ENCODE data around the gene CDC123.
"Not testable (repeated sequence)": the region's sequence is repeated elsewhere in the genome, so short reads cannot be mapped to it uniquely, and the experiment has no call there.

CDC123 gene

GRCh38 chr10:12235796-12236195 lies 39.8 kb downstream of the CDC123 start:
- no peak for DNase-seq (ENCODE audit: low read depth)

DNA sequence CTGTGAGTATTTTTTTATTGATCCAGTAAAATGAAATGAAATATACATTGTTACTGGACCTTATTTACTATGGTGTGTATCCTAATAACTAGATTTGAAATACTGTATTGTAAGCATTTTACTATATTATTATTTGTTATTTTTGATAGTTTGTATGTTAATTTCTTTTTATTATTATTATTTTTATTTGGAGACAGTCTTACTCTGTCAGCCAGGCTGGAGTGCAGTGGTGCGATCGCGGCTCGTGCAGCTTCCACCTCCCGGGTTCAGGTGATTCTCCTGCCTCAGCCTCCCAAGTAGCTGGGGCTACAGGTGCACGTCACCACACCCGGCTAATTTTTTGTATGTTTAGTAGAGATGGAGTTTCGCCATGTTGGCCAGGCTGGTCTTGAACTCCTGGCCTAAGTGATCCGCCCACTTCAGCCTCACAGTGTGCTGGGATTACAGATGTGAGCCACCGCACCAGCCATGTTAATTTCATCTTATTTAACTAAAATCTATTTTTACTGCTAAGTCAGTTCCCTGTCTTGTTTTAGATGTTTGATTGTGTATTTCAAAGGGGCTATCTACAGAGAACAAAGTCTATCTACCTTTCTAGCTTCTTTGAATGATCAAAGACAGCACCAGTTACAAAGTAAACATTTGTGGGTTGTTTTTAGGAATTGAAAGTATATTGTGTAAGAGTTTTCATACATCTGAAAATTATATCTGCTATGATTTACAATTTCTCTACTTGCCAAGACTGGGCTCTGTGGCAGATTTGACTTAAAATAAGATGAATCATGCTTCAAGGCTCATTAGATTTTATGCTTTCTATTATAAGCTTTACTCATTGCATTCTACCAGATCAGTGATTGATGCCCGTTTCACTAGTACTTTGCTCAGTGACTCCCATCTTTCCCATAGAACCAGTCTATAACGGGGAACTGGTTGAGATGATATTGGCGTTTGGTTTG lies 41.6 kb downstream of the CDC123 start:
- DNase-seq (ENCODE audit: low read depth) = no peak

DNA sequence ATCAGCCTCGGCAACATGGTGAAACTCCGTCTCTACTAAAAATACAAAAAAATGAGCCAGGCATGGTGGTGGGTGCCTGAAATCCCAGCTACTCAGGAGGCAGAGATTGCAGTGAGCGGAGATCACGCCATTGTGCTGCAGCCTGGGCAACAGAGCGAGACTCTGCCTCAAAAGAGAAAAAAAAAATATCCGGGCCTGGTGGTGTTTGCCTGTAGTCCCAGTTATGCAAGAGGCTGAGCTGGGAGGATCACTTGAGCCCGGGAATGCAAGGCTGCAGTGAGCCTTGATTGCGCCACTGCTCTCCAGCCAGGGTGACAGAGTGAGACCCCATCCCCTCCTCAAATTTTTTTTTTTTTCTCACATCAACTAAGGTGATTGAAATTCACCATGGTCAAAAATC lies 42.8 kb downstream of the CDC123 start:
- DNase-seq (ENCODE audit: low read depth) = no peak

GRCh38 chr10:12241810-12242529 lies 46.0 kb downstream of the CDC123 start:
- no peak for DNase-seq (ENCODE audit: low read depth)

GRCh38 chr10:12243864-12244620 lies 48.1 kb downstream of the CDC123 start:
- no peak for DNase-seq (ENCODE audit: low read depth)

DNA sequence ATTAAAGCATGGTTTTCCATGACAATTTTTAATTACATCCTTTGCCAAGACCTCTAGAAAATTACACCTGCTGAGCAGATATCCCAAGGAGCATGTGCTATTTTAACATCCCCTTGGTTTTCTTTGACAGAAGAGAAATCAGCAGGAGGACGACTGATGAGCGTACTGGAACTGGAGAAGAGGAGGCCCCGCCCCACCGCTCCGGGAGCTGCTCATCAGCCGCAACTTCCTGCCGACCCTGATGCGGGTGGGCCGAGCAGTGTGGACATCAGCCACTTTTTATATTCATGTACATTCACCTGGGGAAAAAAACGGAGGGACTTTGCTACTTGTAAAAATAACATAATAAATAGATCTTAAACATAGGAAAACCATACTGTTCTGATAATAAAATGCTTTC lies 54.2 kb downstream of the CDC123 start:
- no peak for DNase-seq (ENCODE audit: low read depth)

GRCh38 chr10:12250702-12251101 lies 54.7 kb downstream of the CDC123 start:
- not testable (repeated sequence) for DNase-seq (ENCODE audit: low read depth)

DNA sequence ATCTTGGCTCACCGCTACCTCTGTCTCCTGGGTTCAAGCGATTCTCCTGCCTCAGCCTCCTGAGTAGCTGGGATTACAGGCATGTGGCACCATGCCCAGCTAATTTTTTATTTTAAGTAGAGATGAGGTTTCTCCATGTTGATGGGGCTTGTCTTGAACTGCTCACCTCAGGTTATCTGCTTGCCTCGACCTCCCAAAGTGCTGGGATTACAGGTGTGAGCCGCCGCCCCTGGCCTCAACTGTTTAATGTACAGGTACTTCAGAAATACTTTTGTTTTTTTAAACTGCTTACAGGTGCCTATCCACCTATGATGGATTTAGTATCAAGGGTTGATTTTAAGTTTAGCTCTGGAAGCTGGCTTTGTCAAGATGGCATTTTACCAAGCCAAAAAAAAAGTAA lies 55.6 kb downstream of the CDC123 start:
- no peak for DNase-seq (ENCODE audit: low read depth)

DNA sequence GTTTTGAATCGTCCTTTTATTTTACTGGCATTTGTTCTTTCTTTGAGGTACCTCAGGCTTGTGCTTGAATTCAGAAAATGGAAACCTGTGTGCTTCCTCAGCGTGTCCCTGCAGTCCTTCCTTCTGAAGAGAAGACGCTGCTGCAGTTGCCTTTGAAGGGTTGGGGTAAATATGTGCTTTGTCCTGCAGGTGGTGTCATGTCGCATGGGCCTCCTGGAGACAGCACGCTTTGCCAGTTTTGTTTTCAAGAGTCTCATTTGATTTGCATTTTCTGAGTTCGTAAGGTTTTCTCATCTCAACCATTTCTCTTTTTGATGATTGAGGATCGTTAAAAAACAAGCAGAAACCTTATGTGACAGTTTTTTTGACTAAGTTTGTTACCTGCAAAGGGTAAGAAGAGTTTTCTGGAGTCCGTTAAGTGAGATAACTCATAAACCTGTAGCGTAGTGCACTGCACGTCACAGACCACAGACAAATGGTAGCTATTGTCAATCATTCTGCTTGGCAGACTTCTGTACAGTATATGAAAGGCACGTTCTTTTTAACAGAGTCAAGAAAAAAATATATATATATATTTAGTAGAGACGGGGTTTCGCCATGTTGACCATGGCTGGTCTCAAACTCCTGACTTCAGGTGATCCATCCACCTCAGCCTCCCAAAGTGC lies 57.0 kb downstream of the CDC123 start:
- no peak for DNase-seq (ENCODE audit: low read depth)

- DNase-seq (ENCODE audit: low read depth) = no peak
Observed at GRCh38 chr10:12255048-12255447, 59.1 kb downstream of the CDC123 start.

- no peak for DNase-seq (ENCODE audit: low read depth)
Observed at GRCh38 chr10:12259988-12260387, 64.0 kb downstream of the CDC123 start.

DNA sequence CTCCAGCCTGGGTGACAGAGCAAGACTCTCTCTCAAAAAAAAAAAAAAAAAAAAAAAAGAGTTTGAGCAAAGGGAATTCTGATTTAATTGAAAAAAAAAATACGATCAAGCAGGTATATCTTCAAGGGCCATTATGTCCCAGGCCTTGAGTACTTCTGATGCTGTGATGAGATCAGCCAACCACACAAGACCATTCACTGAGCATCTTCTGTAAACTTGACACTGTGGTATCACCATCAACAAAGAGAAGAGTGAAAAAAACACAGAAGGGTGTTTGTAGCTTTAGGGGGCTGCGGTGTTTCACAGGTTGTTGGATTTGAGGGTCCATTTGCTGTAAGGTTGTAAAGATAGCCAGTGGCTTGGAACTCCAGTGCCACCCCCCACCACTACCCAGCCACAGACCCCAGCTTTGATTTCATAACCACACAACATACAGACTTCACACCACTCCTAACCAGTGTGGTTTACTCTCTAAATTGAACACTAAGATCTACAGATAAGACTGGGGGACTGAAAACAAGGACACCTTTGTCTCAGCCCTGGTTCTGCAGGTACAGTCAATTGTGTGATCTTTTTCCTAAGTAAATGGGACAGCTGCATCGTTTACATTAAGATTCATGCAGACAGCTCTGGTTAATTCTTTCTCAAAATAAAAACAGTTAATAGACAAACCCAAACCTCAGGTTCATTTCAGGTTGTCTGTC lies 66.4 kb downstream of the CDC123 start:
- no peak for DNase-seq (ENCODE audit: low read depth)

DNA sequence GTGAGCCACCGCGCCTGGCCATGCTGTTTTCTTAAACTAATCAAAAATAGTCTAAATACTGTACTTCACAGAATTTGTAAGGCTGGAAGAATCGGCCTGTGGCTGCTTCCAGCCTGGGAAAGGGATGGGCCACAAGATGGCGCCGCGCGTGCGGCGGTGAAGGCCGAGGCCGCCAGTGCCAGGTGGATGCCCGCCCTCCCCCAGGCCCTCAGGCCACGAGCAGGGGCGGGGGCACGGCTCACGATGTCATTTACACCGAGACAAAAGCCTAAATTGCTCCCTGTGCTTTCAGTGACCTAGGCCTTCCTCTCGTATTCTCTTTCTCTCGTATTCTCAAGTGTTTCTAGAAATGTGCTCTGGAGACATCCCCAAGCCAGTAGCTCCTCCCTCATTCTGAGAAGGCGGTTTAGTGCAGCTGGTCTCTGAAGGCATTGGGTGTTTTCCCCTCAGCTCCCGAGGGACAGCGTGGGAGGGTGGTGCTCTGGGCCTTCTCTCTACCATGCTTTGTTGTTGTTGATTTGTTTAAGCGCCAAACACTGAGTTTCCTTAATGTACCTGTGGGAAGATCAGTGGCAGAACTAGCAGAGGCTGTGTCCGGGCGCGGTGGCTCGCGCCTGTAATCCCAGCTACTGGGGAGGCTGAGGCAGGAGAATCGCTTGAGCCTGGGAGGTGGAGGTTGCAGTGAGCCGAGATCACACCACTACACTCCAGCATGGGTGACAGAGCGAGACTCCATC lies 68.4 kb downstream of the CDC123 start:
- DNase-seq (ENCODE audit: low read depth) = peak; percentile 59

GRCh38 chr10:12269056-12269455 lies 73.1 kb downstream of the CDC123 start:
- no peak for DNase-seq (ENCODE audit: low read depth)

DNA sequence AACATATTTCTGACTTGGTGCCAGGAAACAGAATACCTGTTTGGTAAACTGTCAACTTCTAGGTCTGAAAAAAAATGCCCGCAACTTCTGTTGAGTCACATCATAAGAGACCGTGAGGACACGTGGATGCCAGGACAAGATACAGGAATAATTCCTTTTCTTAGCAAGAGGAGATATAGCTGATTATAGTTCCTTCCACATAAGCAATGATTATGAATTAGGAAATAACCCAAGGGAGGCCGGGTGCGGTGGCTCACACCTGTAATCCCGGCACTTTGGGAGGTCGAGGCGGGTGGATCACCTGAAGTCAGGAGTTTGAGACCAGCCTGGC lies 75.2 kb downstream of the CDC123 start:
- no peak for DNase-seq (ENCODE audit: low read depth)

GRCh38 chr10:12277862-12278261 lies 81.9 kb downstream of the CDC123 start:
- not testable (repeated sequence) for DNase-seq (ENCODE audit: low read depth)

GRCh38 chr10:12279281-12279680 lies 83.3 kb downstream of the CDC123 start:
- no peak for DNase-seq (ENCODE audit: low read depth)

GRCh38 chr10:12287772-12288171 lies 91.8 kb downstream of the CDC123 start:
- DNase-seq (ENCODE audit: low read depth) = no peak

GRCh38 chr10:12297784-12298183 lies 101.8 kb downstream of the CDC123 start:
- not testable (repeated sequence) for DNase-seq (ENCODE audit: low read depth)

GRCh38 chr10:12299222-12299965 lies 103.4 kb downstream of the CDC123 start:
- DNase-seq (ENCODE audit: low read depth) = no peak
